Caco-2 (cell line): ENCODE measurements around the gene ANKMY1. TPM values are rescaled to one million over a fixed set of nuclear protein-coding genes. Genes with fewer than 3 reads are reported as not detected.

Experiments used
- BruUV-seq: library from RNA; stranded (reverse); fragments of 400-500 nt; replicated peaks from 2 replicates; lab custom pipeline; 2021; lab: Mats Ljungman, UMichigan
- CTCF ChIA-PET: fragments of 300-600 bp; sonication (Branson Sonifier 250); formaldehyde crosslinking; loops from one replicate; lab custom pipeline; 2022; ENCODE audit warnings: antibody characterized with exemption; lab: Charles Lee
- POLR2A ChIA-PET: fragments of 300-600 bp; sonication (Branson Sonifier 250); formaldehyde crosslinking; loops from one replicate; lab custom pipeline; 2022; ENCODE audit warnings: antibody characterized with exemption; lab: Charles Lee
- DNase-seq, 2 experiments: peaks; one replicate each; pipeline versions ENCODE4 v3.0.0 to v3.0.0-alpha.2; 2020 to 2022
- H3K27me3 ChIP-seq: replicated peaks from 2 replicates; pipeline ENCODE4 v1.6.0; 2011; ENCODE audit warnings: low read length; ENCODE audit not compliant: control insufficient read depth, insufficient read depth
- H3K36me3 ChIP-seq: 2 replicates; pipeline ENCODE4 v1.5.1; 2011; ENCODE audit warnings: low read length; ENCODE audit not compliant: control insufficient read depth, insufficient read depth
- H3K4me1 ChIP-seq: fragments of 250-450 bp; sonication (Bioruptor Pico); 2 replicates; pipeline ENCODE4 v1.5.1; 2020; ENCODE audit warnings: mild to moderate bottlenecking
- H3K4me3 ChIP-seq: 2 replicates; pipeline ENCODE4 v1.5.1; 2011; ENCODE audit warnings: low read depth, mild to moderate bottlenecking, control low read depth, low read length
- H3K9me3 ChIP-seq: fragments of 250-450 bp; sonication (Bioruptor Pico); 2 replicates; pipeline ENCODE4 v1.5.1; 2020; ENCODE audit warnings: mild to moderate bottlenecking, moderate library complexity
- H3K27ac Mint-ChIP-seq: one replicate; pipeline ENCODE4 v1.8.0; 2022; ENCODE audit warnings: mixed read lengths; ENCODE audit not compliant: unreplicated experiment
- H3K27me3 Mint-ChIP-seq: one replicate; pipeline ENCODE4 v1.8.0; 2022; ENCODE audit warnings: mixed read lengths; ENCODE audit not compliant: insufficient read depth, unreplicated experiment
- H3K36me3 Mint-ChIP-seq: one replicate; pipeline ENCODE4 v1.8.0; 2022; ENCODE audit warnings: mild to moderate bottlenecking, mixed read lengths; ENCODE audit not compliant: insufficient read depth, unreplicated experiment
- H3K4me1 Mint-ChIP-seq: one replicate; pipeline ENCODE4 v1.8.0; 2022; ENCODE audit warnings: low read depth, mixed read lengths; ENCODE audit not compliant: unreplicated experiment
- H3K4me3 Mint-ChIP-seq: one replicate; pipeline ENCODE4 v1.8.0; 2022; ENCODE audit warnings: mild to moderate bottlenecking, moderate library complexity, mixed read lengths; ENCODE audit not compliant: unreplicated experiment
- H3K9me3 Mint-ChIP-seq: one replicate; pipeline ENCODE4 v1.8.0; 2022; ENCODE audit warnings: mixed read lengths; ENCODE audit not compliant: unreplicated experiment
- intact Hi-C: fragments of 100-400 bp; cut with micrococcal nuclease; formaldehyde crosslinking; loops from one replicate; pipeline ENCODE4 v1.10.0; 2022; ENCODE audit not compliant: unreplicated experiment
- total RNA-seq: library from RNA; stranded (reverse); gene quantifications from 2 replicates; pipeline ENCODE4 v1.2.3, GENCODE V29; 2022
- TF ChIP-seq, protein P1 (sequence below), 2 experiments: fragments of 200-600 bp in 1 of 2; IDR thresholded peaks; 1 replicate in 1 of 2; 2 replicates in 1 of 2; pipeline versions ENCODE4 v1.5.1 to v1.8.0; 2011 to 2022; ENCODE audit warnings: antibody characterized with exemption in 1 of 2, control low read depth in 1 of 2, inconsistent platforms in 1 of 2, low read depth in 1 of 2, low read length in 1 of 2, mild to moderate bottlenecking in 1 of 2, moderate library complexity in 1 of 2; ENCODE audit not compliant: insufficient read depth in 1 of 2, severe bottlenecking in 1 of 2, unreplicated experiment in 1 of 2

Gene ANKMY1
- total RNA-seq, 1 experiment from 2014 or later: 12.2 TPM

GRCh38 chr2:240458900-240459391, 98.8 kb downstream of the ANKMY1 start:
- Histone ChIP-seq H3K36me3 (no peaks in the 10 kb centered on the region; the same call in none of the 2 replicates), H3K4me1 (peaks cover 38% of the 10 kb centered on the region), H3K27me3 (no peaks in the 10 kb centered on the region), H3K9me3 (no peaks in the 10 kb centered on the region), H3K4me3 (no peak overlapping the region)
- ChIA-PET CTCF (no interaction called here), POLR2A (no interaction called here)
- intact Hi-C loops: no loop called here
- no peak overlapping the region for H3K4me3 Mint-ChIP-seq
- no peak overlapping the region for H3K27ac Mint-ChIP-seq
- H3K4me1 Mint-ChIP-seq: no peaks in the 10 kb centered on the region
- TF ChIP-seq, protein P1, sequence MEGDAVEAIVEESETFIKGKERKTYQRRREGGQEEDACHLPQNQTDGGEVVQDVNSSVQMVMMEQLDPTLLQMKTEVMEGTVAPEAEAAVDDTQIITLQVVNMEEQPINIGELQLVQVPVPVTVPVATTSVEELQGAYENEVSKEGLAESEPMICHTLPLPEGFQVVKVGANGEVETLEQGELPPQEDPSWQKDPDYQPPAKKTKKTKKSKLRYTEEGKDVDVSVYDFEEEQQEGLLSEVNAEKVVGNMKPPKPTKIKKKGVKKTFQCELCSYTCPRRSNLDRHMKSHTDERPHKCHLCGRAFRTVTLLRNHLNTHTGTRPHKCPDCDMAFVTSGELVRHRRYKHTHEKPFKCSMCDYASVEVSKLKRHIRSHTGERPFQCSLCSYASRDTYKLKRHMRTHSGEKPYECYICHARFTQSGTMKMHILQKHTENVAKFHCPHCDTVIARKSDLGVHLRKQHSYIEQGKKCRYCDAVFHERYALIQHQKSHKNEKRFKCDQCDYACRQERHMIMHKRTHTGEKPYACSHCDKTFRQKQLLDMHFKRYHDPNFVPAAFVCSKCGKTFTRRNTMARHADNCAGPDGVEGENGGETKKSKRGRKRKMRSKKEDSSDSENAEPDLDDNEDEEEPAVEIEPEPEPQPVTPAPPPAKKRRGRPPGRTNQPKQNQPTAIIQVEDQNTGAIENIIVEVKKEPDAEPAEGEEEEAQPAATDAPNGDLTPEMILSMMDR (IDR thresholded peaks at IDR 0.05; ENCODE audit: insufficient read depth in 1 of 2, low read depth in 1 of 2, low read length in 1 of 2, severe bottlenecking in 1 of 2, unreplicated experiment in 1 of 2): no peak
- H3K36me3 Mint-ChIP-seq: peaks cover 6% of the 10 kb centered on the region
- no peak for DNase-seq
- H3K27me3 Mint-ChIP-seq: no peaks in the 10 kb centered on the region
- no peaks in the 10 kb centered on the region for H3K9me3 Mint-ChIP-seq
- BruUV-seq: no TSS peak

GRCh38 chr2:240458044-240458899, 99.5 kb downstream of the ANKMY1 start:
- peak overlapping the region; percentile 79 for H3K27ac Mint-ChIP-seq
- Histone ChIP-seq H3K36me3 (no peaks in the 10 kb centered on the region), H3K4me3 (no peak overlapping the region), H3K4me1 (peaks cover 38% of the 10 kb centered on the region), H3K27me3 (no peaks in the 10 kb centered on the region), H3K9me3 (no peaks in the 10 kb centered on the region)
- H3K27me3 Mint-ChIP-seq: no peaks in the 10 kb centered on the region
- H3K9me3 Mint-ChIP-seq: no peaks in the 10 kb centered on the region
- peak; percentile 26 to 55 for DNase-seq
- POLR2A ChIA-PET: no interaction called here
- peaks cover 6% of the 10 kb centered on the region for H3K36me3 Mint-ChIP-seq
- intact Hi-C loops: no loop called here
- TF ChIP-seq, protein P1 (IDR thresholded peaks at IDR 0.05; ENCODE audit: insufficient read depth in 1 of 2, low read depth in 1 of 2, low read length in 1 of 2, severe bottlenecking in 1 of 2, unreplicated experiment in 1 of 2): no peak
- BruUV-seq: no TSS peak
- H3K4me1 Mint-ChIP-seq: no peaks in the 10 kb centered on the region
- CTCF ChIA-PET: no interaction called here
- no peak overlapping the region for H3K4me3 Mint-ChIP-seq

- H3K9me3 Mint-ChIP-seq: no peaks in the 10 kb centered on the region
- TF ChIP-seq, protein P1 (IDR thresholded peaks at IDR 0.05; ENCODE audit: insufficient read depth in 1 of 2, low read depth in 1 of 2, low read length in 1 of 2, severe bottlenecking in 1 of 2, unreplicated experiment in 1 of 2): no peak
- intact Hi-C loops: no loop called here
- no peak overlapping the region for H3K4me3 Mint-ChIP-seq
- Histone ChIP-seq H3K4me1 (peaks cover 38% of the 10 kb centered on the region), H3K4me3 (no peak overlapping the region), H3K36me3 (no peaks in the 10 kb centered on the region), H3K9me3 (no peaks in the 10 kb centered on the region), H3K27me3 (no peaks in the 10 kb centered on the region)
- BruUV-seq: no TSS peak
- no peaks in the 10 kb centered on the region for H3K4me1 Mint-ChIP-seq
- CTCF ChIA-PET: no interaction called here
- DNase-seq: peak; percentile 61 to 82
- H3K36me3 Mint-ChIP-seq: peaks cover 6% of the 10 kb centered on the region
- no peaks in the 10 kb centered on the region for H3K27me3 Mint-ChIP-seq
- H3K27ac Mint-ChIP-seq: peak overlapping the region; percentile 79
- POLR2A ChIA-PET: no interaction called here
Measured at GRCh38 chr2:240457223-240458043, 100.4 kb downstream of the ANKMY1 start.
